Thyroid gland (tissue), 4 donors: Measurements from ENCODE around the gene ELP4.

ENCODE experiments used
- POLR2A ChIP-seq, 2 donors: fragments of 450-650 bp; IDR thresholded peaks; one replicate each; pipeline ENCODE4 v1.6.1; 2017; ENCODE audit warnings: antibody characterized with exemption in 2 of 2, mild to moderate bottlenecking in 2 of 2, moderate library complexity in 1 of 2
- TF ChIP-seq, protein P1 (sequence below), 6 experiments: fragments of 200-600 bp in 3 of 6; fragments of 450-650 bp in 3 of 6; sonication (generic) in 3 of 6; IDR thresholded peaks; one replicate each; pipeline ENCODE4 v1.5.1; 2016 to 2019; ENCODE audit warnings: antibody characterized with exemption in 6 of 6, mild to moderate bottlenecking in 2 of 6, inconsistent platforms in 1 of 6, moderate library complexity in 1 of 6

DNA sequence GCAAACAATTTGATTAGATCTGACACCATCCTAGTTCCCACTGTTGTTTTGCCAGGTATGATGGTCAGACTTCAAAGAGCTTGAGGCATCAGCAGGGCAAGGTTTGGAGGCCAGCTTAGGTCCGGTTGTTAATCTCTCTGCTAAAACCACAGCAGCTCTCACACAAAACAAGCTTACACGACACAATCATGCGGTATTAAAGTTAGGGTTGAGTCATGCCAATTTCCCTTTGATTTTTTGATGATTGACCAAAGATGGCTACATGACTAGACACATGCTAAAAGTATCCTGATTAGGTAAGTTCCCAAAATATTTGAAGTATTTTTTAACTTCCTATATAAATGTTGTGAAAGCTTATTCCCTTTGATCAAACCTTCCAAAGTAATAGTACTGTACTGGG, 145.9 kb downstream of the ELP4 start:
- TF ChIP-seq, protein P1, sequence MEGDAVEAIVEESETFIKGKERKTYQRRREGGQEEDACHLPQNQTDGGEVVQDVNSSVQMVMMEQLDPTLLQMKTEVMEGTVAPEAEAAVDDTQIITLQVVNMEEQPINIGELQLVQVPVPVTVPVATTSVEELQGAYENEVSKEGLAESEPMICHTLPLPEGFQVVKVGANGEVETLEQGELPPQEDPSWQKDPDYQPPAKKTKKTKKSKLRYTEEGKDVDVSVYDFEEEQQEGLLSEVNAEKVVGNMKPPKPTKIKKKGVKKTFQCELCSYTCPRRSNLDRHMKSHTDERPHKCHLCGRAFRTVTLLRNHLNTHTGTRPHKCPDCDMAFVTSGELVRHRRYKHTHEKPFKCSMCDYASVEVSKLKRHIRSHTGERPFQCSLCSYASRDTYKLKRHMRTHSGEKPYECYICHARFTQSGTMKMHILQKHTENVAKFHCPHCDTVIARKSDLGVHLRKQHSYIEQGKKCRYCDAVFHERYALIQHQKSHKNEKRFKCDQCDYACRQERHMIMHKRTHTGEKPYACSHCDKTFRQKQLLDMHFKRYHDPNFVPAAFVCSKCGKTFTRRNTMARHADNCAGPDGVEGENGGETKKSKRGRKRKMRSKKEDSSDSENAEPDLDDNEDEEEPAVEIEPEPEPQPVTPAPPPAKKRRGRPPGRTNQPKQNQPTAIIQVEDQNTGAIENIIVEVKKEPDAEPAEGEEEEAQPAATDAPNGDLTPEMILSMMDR (IDR thresholded peaks at IDR 0.05) = no peak
- no peak for TF ChIP-seq POLR2A (IDR thresholded peaks at IDR 0.05)
